GM23338 (cell line): ENCODE results near the gene NBAS. TPM values are rescaled to one million over a fixed set of nuclear protein-coding genes. Genes with fewer than 3 reads are reported as not detected.

Source experiments
- ATAC-seq: fragments of 200-7000 bp; cut with Tn5 transposase; 3 replicates; pipeline ENCODE4 v1.9.1; 2020
- DNase-seq: peaks from one replicate; pipeline ENCODE4 v3.0.0-alpha.2; 2015; ENCODE audit warnings: low spot score
- H2AFZ ChIP-seq: fragments of 200-600 bp; sonication (generic); 2 replicates; pipeline ENCODE4 v1.8.0; 2016; ENCODE audit warnings: antibody characterized with exemption, mild to moderate bottlenecking, moderate library complexity
- H3F3A ChIP-seq: fragments of 200-600 bp; sonication (generic); replicated peaks from 2 replicates; pipeline ENCODE4 v1.8.0; 2017; ENCODE audit warnings: antibody characterized with exemption, mixed run types, low read depth
- H3K27ac ChIP-seq: fragments of 200-600 bp; sonication (generic); 2 replicates; pipeline ENCODE4 v1.6.1; 2016; ENCODE audit warnings: low read depth
- H3K27me3 ChIP-seq: fragments of 200-600 bp; sonication (generic); 2 replicates; pipeline ENCODE4 v1.8.0; 2016; ENCODE audit warnings: mild to moderate bottlenecking, mixed run types, moderate library complexity; ENCODE audit not compliant: insufficient read depth
- H3K36me3 ChIP-seq: fragments of 200-600 bp; sonication (generic); 2 replicates; pipeline ENCODE4 v1.8.0; 2016; ENCODE audit warnings: mild to moderate bottlenecking; ENCODE audit not compliant: insufficient read depth
- H3K4me1 ChIP-seq: fragments of 200-600 bp; sonication (generic); 2 replicates; pipeline ENCODE4 v1.8.0; 2016; ENCODE audit warnings: mild to moderate bottlenecking, moderate library complexity; ENCODE audit not compliant: insufficient read depth
- H3K4me2 ChIP-seq: fragments of 200-600 bp; sonication (generic); 2 replicates; pipeline ENCODE4 v1.7.1; 2017; ENCODE audit warnings: mixed run types
- H3K4me3 ChIP-seq: fragments of 200-600 bp; sonication (generic); 2 replicates; pipeline ENCODE4 v1.6.1; 2016; ENCODE audit warnings: mixed run types
- H3K79me2 ChIP-seq: fragments of 200-600 bp; sonication (generic); replicated peaks from 2 replicates; pipeline ENCODE4 v1.8.0; 2017; ENCODE audit warnings: mild to moderate bottlenecking; ENCODE audit not compliant: insufficient read depth
- H3K9me2 ChIP-seq: fragments of 200-600 bp; sonication (generic); 2 replicates; pipeline ENCODE4 v1.8.0; 2017; ENCODE audit not compliant: insufficient read depth
- H4K20me1 ChIP-seq: fragments of 200-600 bp; sonication (generic); replicated peaks from 2 replicates; pipeline ENCODE4 v1.8.0; 2017; ENCODE audit warnings: mild to moderate bottlenecking; ENCODE audit not compliant: insufficient read depth
- H3K27ac Mint-ChIP-seq: 2 replicates; pipeline ENCODE4 v1.8.0; 2020; ENCODE audit warnings: inconsistent platforms, mild to moderate bottlenecking, moderate library complexity, mixed read lengths
- H3K27me3 Mint-ChIP-seq: 3 replicates; pipeline ENCODE4 v1.8.0; 2022; ENCODE audit warnings: low read depth, mild to moderate bottlenecking, moderate library complexity, mixed read lengths, inconsistent platforms; ENCODE audit not compliant: insufficient read depth, poor library complexity
- H3K36me3 Mint-ChIP-seq: 3 replicates; pipeline ENCODE4 v1.8.0; 2021; ENCODE audit warnings: low read depth, mild to moderate bottlenecking, inconsistent platforms, moderate library complexity, mixed read lengths
- H3K4me1 Mint-ChIP-seq: 3 replicates; pipeline ENCODE4 v1.8.0; 2020; ENCODE audit warnings: mild to moderate bottlenecking, inconsistent platforms, mixed read lengths
- H3K4me3 Mint-ChIP-seq: 3 replicates; pipeline ENCODE4 v1.8.0; 2021; ENCODE audit warnings: moderate library complexity, mild to moderate bottlenecking, inconsistent platforms, mixed read lengths
- H3K9me3 Mint-ChIP-seq: 3 replicates; pipeline ENCODE4 v1.8.0; 2020; ENCODE audit warnings: moderate library complexity, mild to moderate bottlenecking, inconsistent platforms, mixed read lengths
- CREB1 ChIP-seq: fragments of 250-450 bp; sonication (Bioruptor Pico); IDR thresholded peaks from 2 replicates; pipeline ENCODE4 v1.5.0; 2020; ENCODE audit warnings: low read depth, mild to moderate bottlenecking, moderate library complexity
- EZH2 ChIP-seq: fragments of 200-600 bp; sonication (generic); IDR thresholded peaks from one replicate; pipeline ENCODE4 v1.8.0; 2017; ENCODE audit warnings: antibody characterized with exemption, mild to moderate bottlenecking, low read depth; ENCODE audit not compliant: unreplicated experiment
- EZH2phosphoT487 ChIP-seq: fragments of 200-600 bp; sonication (generic); IDR thresholded peaks from one replicate; pipeline ENCODE4 v1.8.1; 2018; ENCODE audit warnings: antibody characterized with exemption; ENCODE audit not compliant: unreplicated experiment
- JUNB ChIP-seq: IDR thresholded peaks from one replicate; pipeline ENCODE4 v1.6.1; 2016; ENCODE audit warnings: antibody characterized with exemption; ENCODE audit not compliant: unreplicated experiment
- NANOG ChIP-seq: IDR thresholded peaks from 2 replicates; pipeline ENCODE4 v1.6.1; 2016; ENCODE audit warnings: antibody characterized with exemption, borderline replicate concordance
- POLR2AphosphoS5 ChIP-seq: IDR thresholded peaks from 2 replicates; pipeline ENCODE4 v1.6.1; 2016; ENCODE audit warnings: antibody characterized with exemption, low read depth
- STAT1 ChIP-seq: IDR thresholded peaks from one replicate; pipeline ENCODE4 v1.6.1; 2016; ENCODE audit warnings: antibody characterized with exemption; ENCODE audit not compliant: unreplicated experiment
- ZNF114 ChIP-seq: fragments of 250-450 bp; sonication (Bioruptor Pico); IDR thresholded peaks from 2 replicates; pipeline ENCODE4 v1.5.0; 2020; ENCODE audit warnings: mild to moderate bottlenecking, moderate library complexity
- ZNF331 ChIP-seq: fragments of 250-450 bp; sonication (Bioruptor Pico); IDR thresholded peaks from 2 replicates; pipeline ENCODE4 v1.5.0; 2020; ENCODE audit warnings: low read depth, mild to moderate bottlenecking, moderate library complexity
- polyA plus RNA-seq: library from polyadenylated mRNA; unstranded; fragments of >200 nt; fragmentation: Nextera tagmentation; extraction: Ambion mirVana; gene quantifications from 2 replicates; pipeline ENCODE4 v1.2.1, GENCODE V29; 2016
- total RNA-seq: library from RNA; depleted of rRNA; stranded (reverse); fragments of >200 nt; shearing (Covaris generic); gene quantifications from 2 replicates; pipeline ENCODE4 v1.2.3, GENCODE V29; 2014
- TF ChIP-seq, protein P1 (sequence below), 2 experiments: fragments of 200-600 bp in 1 of 2; sonication (generic) in 1 of 2; conservative IDR thresholded peaks; 2 replicates each; pipeline versions ENCODE4 v1.5.1 to v1.6.1; 2016 to 2017; ENCODE audit warnings: antibody characterized with exemption in 2 of 2, low read depth in 2 of 2, mild to moderate bottlenecking in 2 of 2, moderate library complexity in 1 of 2
- TF ChIP-seq, protein P2 (sequence below): IDR thresholded peaks from 2 replicates; pipeline ENCODE4 v1.6.1; 2016; ENCODE audit warnings: antibody characterized with exemption
- TF ChIP-seq, protein P3 (sequence below): IDR thresholded peaks from one replicate; pipeline ENCODE4 v1.6.1; 2018; ENCODE audit warnings: antibody characterized with exemption; ENCODE audit not compliant: unreplicated experiment
- TF ChIP-seq, protein P4 (sequence below): fragments of 250-450 bp; sonication (Bioruptor Pico); IDR thresholded peaks from 2 replicates; pipeline ENCODE4 v1.5.0; 2020; ENCODE audit warnings: mild to moderate bottlenecking, moderate library complexity

The NBAS gene
- total and polyA plus RNA-seq, 2 experiments from 2014 or later, result 24.8 to 38.9 TPM

DNA sequence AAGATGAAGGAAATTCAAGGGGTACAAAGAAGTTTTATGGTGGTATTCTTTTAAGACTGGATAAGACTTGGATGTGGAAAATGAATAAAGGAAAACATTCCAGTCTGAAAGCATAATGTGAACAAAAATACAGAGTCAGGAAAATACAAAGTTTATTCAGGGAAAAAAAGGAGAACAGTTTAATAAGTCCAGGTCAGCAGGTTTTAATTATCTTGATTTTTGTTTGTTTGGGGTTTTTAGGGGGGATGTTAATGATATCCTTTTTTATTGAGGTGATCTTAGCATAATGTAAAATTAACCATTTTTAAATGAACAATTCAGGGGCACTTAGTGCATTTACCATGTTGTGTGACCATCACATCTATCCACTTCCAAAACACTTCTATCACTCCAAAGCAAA, 80.6 kb downstream of the NBAS start:
- no peak overlapping the region for H2AFZ ChIP-seq
- Mint-ChIP-seq H3K4me1 (no peaks in the 10 kb centered on the region; the same call in 2 of the 3 replicates), H3K27ac (no peak overlapping the region), H3K9me3 (no peaks in the 10 kb centered on the region), H3K36me3 (peaks cover 17% of the 10 kb centered on the region), H3K27me3 (no peaks in the 10 kb centered on the region), H3K4me3 (no peak overlapping the region)
- no peaks in the 10 kb centered on the region for H3K27me3 ChIP-seq
- H3K4me3 ChIP-seq, result no peak overlapping the region
- no peaks in the 10 kb centered on the region for H3K4me1 ChIP-seq
- ATAC-seq (no peak), DNase-seq (no peak)
- no peaks in the 10 kb centered on the region for H3K79me2 ChIP-seq
- no peaks in the 10 kb centered on the region for H3F3A ChIP-seq
- TF ChIP-seq JUNB (no peak), POLR2AphosphoS5 (no peak), EZH2 (no peak), ZNF331 (CRISPR knock-in tag) (no peak), NANOG (no peak), CREB1 (no peak), ZNF114 (CRISPR knock-in tag) (no peak), EZH2phosphoT487 (no peak), STAT1 (no peak)
- TF ChIP-seq, protein P1, sequence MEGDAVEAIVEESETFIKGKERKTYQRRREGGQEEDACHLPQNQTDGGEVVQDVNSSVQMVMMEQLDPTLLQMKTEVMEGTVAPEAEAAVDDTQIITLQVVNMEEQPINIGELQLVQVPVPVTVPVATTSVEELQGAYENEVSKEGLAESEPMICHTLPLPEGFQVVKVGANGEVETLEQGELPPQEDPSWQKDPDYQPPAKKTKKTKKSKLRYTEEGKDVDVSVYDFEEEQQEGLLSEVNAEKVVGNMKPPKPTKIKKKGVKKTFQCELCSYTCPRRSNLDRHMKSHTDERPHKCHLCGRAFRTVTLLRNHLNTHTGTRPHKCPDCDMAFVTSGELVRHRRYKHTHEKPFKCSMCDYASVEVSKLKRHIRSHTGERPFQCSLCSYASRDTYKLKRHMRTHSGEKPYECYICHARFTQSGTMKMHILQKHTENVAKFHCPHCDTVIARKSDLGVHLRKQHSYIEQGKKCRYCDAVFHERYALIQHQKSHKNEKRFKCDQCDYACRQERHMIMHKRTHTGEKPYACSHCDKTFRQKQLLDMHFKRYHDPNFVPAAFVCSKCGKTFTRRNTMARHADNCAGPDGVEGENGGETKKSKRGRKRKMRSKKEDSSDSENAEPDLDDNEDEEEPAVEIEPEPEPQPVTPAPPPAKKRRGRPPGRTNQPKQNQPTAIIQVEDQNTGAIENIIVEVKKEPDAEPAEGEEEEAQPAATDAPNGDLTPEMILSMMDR (conservative IDR thresholded peaks at IDR 0.05; ENCODE audit: low read depth in 2 of 2), result no peak
- TF ChIP-seq, protein P2, sequence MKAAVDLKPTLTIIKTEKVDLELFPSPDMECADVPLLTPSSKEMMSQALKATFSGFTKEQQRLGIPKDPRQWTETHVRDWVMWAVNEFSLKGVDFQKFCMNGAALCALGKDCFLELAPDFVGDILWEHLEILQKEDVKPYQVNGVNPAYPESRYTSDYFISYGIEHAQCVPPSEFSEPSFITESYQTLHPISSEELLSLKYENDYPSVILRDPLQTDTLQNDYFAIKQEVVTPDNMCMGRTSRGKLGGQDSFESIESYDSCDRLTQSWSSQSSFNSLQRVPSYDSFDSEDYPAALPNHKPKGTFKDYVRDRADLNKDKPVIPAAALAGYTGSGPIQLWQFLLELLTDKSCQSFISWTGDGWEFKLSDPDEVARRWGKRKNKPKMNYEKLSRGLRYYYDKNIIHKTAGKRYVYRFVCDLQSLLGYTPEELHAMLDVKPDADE, result no peak
- TF ChIP-seq, protein P3, sequence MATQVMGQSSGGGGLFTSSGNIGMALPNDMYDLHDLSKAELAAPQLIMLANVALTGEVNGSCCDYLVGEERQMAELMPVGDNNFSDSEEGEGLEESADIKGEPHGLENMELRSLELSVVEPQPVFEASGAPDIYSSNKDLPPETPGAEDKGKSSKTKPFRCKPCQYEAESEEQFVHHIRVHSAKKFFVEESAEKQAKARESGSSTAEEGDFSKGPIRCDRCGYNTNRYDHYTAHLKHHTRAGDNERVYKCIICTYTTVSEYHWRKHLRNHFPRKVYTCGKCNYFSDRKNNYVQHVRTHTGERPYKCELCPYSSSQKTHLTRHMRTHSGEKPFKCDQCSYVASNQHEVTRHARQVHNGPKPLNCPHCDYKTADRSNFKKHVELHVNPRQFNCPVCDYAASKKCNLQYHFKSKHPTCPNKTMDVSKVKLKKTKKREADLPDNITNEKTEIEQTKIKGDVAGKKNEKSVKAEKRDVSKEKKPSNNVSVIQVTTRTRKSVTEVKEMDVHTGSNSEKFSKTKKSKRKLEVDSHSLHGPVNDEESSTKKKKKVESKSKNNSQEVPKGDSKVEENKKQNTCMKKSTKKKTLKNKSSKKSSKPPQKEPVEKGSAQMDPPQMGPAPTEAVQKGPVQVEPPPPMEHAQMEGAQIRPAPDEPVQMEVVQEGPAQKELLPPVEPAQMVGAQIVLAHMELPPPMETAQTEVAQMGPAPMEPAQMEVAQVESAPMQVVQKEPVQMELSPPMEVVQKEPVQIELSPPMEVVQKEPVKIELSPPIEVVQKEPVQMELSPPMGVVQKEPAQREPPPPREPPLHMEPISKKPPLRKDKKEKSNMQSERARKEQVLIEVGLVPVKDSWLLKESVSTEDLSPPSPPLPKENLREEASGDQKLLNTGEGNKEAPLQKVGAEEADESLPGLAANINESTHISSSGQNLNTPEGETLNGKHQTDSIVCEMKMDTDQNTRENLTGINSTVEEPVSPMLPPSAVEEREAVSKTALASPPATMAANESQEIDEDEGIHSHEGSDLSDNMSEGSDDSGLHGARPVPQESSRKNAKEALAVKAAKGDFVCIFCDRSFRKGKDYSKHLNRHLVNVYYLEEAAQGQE, result no peak
- TF ChIP-seq, protein P4, sequence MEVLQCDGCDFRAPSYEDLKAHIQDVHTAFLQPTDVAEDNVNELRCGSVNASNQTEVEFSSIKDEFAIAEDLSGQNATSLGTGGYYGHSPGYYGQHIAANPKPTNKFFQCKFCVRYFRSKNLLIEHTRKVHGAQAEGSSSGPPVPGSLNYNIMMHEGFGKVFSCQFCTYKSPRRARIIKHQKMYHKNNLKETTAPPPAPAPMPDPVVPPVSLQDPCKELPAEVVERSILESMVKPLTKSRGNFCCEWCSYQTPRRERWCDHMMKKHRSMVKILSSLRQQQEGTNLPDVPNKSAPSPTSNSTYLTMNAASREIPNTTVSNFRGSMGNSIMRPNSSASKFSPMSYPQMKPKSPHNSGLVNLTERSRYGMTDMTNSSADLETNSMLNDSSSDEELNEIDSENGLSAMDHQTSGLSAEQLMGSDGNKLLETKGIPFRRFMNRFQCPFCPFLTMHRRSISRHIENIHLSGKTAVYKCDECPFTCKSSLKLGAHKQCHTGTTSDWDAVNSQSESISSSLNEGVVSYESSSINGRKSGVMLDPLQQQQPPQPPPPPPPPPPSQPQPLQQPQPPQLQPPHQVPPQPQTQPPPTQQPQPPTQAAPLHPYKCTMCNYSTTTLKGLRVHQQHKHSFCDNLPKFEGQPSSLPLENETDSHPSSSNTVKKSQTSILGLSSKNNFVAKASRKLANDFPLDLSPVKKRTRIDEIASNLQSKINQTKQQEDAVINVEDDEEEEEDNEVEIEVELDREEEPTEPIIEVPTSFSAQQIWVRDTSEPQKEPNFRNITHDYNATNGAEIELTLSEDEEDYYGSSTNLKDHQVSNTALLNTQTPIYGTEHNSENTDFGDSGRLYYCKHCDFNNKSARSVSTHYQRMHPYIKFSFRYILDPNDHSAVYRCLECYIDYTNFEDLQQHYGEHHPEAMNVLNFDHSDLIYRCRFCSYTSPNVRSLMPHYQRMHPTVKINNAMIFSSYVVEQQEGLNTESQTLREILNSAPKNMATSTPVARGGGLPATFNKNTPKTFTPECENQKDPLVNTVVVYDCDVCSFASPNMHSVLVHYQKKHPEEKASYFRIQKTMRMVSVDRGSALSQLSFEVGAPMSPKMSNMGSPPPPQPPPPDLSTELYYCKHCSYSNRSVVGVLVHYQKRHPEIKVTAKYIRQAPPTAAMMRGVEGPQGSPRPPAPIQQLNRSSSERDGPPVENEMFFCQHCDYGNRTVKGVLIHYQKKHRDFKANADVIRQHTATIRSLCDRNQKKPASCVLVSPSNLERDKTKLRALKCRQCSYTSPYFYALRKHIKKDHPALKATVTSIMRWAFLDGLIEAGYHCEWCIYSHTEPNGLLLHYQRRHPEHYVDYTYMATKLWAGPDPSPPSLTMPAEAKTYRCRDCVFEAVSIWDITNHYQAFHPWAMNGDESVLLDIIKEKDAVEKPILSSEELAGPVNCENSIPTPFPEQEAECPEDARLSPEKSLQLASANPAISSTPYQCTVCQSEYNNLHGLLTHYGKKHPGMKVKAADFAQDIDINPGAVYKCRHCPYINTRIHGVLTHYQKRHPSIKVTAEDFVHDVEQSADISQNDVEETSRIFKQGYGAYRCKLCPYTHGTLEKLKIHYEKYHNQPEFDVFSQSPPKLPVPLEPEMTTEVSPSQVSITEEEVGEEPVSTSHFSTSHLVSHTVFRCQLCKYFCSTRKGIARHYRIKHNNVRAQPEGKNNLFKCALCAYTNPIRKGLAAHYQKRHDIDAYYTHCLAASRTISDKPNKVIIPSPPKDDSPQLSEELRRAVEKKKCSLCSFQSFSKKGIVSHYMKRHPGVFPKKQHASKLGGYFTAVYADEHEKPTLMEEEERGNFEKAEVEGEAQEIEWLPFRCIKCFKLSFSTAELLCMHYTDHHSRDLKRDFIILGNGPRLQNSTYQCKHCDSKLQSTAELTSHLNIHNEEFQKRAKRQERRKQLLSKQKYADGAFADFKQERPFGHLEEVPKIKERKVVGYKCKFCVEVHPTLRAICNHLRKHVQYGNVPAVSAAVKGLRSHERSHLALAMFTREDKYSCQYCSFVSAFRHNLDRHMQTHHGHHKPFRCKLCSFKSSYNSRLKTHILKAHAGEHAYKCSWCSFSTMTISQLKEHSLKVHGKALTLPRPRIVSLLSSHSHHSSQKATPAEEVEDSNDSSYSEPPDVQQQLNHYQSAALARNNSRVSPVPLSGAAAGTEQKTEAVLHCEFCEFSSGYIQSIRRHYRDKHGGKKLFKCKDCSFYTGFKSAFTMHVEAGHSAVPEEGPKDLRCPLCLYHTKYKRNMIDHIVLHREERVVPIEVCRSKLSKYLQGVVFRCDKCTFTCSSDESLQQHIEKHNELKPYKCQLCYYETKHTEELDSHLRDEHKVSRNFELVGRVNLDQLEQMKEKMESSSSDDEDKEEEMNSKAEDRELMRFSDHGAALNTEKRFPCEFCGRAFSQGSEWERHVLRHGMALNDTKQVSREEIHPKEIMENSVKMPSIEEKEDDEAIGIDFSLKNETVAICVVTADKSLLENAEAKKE (CRISPR knock-in tag), result no peak
- no peaks in the 10 kb centered on the region for H4K20me1 ChIP-seq
- no peaks in the 10 kb centered on the region for H3K36me3 ChIP-seq
- H3K27ac ChIP-seq, result no peak overlapping the region
- no peaks in the 10 kb centered on the region for H3K9me2 ChIP-seq
- no peak overlapping the region for H3K4me2 ChIP-seq
